HG02759 (cell line): ENCODE data around the gene GOLGB1.
"Not testable (repeated sequence)": the region's sequence is repeated elsewhere in the genome, so short reads cannot be mapped to it uniquely, and the experiment has no call there.

Experiments used
- ATAC-seq: cut with Tn5 transposase; IDR thresholded peaks from one replicate; pipeline ENCODE4 v1.9.1; 2021; ENCODE audit warnings: mild to moderate bottlenecking, moderate library complexity; ENCODE audit not compliant: unreplicated experiment

GOLGB1 gene

GRCh38 chr3:121748680-121749275 lies 763 bp downstream of the GOLGB1 start:
- ATAC-seq = peak; percentile 16

- no peak for ATAC-seq
Observed at GRCh38 chr3:121747976-121748375, 1.6 kb downstream of the GOLGB1 start.

GRCh38 chr3:121743106-121743505 lies 6.4 kb downstream of the GOLGB1 start:
- ATAC-seq = not testable (repeated sequence)

- ATAC-seq = no peak
Observed at GRCh38 chr3:121740896-121741295, 8.6 kb downstream of the GOLGB1 start.

GRCh38 chr3:121739902-121740301 lies 9.6 kb downstream of the GOLGB1 start:
- ATAC-seq = no peak

GRCh38 chr3:121737644-121738043 lies 11.9 kb downstream of the GOLGB1 start:
- ATAC-seq = no peak

GRCh38 chr3:121736112-121736511 lies 13.4 kb downstream of the GOLGB1 start:
- ATAC-seq = no peak

- ATAC-seq = peak; percentile 98
Observed at GRCh38 chr3:121735047-121735696, 14.4 kb downstream of the GOLGB1 start.

- no peak for ATAC-seq
Observed at GRCh38 chr3:121730940-121731687, 18.4 kb downstream of the GOLGB1 start.

GRCh38 chr3:121724130-121724529 lies 25.4 kb downstream of the GOLGB1 start:
- ATAC-seq = peak; percentile 89

GRCh38 chr3:121723485-121723884 lies 26.1 kb downstream of the GOLGB1 start:
- no peak for ATAC-seq

GRCh38 chr3:121722411-121722810 lies 27.1 kb downstream of the GOLGB1 start:
- ATAC-seq = no peak

GRCh38 chr3:121720163-121720562 lies 29.4 kb downstream of the GOLGB1 start:
- ATAC-seq = no peak

- no peak for ATAC-seq
Observed at GRCh38 chr3:121719423-121719822, 30.1 kb downstream of the GOLGB1 start.

- ATAC-seq = no peak
Observed at GRCh38 chr3:121718205-121718846, 31.2 kb downstream of the GOLGB1 start.

- ATAC-seq = no peak
Observed at GRCh38 chr3:121710347-121710746, 39.2 kb downstream of the GOLGB1 start.

GRCh38 chr3:121707531-121708273 lies 41.8 kb downstream of the GOLGB1 start:
- ATAC-seq = no peak

- ATAC-seq = no peak
Observed at GRCh38 chr3:121705541-121705940, 44.0 kb downstream of the GOLGB1 start.

- no peak for ATAC-seq
Observed at GRCh38 chr3:121703973-121704372, 45.6 kb downstream of the GOLGB1 start.

GRCh38 chr3:121698901-121699300 lies 50.6 kb downstream of the GOLGB1 start:
- no peak for ATAC-seq

- no peak for ATAC-seq
Observed at GRCh38 chr3:121698476-121698875, 51.1 kb downstream of the GOLGB1 start.
